ENCODE measurements around the gene ABAT.
"Not testable (repeated sequence)": the region's sequence is repeated elsewhere in the genome, so short reads cannot be mapped to it uniquely, and the experiment has no call there.

Gene ABAT

GRCh38 chr16:8718851-8719680 is 44.6 kb downstream of the ABAT start:
- DNase-seq = no peak

GRCh38 chr16:8720080-8720966 is 45.9 kb downstream of the ABAT start:
- no peak for DNase-seq

GRCh38 chr16:8720967-8721308 is 46.5 kb downstream of the ABAT start:
- no peak for DNase-seq

GRCh38 chr16:8721336-8722024 is 47.1 kb downstream of the ABAT start:
- DNase-seq = no peak

GRCh38 chr16:8722025-8722348 is 47.6 kb downstream of the ABAT start:
- no peak for DNase-seq

DNA sequence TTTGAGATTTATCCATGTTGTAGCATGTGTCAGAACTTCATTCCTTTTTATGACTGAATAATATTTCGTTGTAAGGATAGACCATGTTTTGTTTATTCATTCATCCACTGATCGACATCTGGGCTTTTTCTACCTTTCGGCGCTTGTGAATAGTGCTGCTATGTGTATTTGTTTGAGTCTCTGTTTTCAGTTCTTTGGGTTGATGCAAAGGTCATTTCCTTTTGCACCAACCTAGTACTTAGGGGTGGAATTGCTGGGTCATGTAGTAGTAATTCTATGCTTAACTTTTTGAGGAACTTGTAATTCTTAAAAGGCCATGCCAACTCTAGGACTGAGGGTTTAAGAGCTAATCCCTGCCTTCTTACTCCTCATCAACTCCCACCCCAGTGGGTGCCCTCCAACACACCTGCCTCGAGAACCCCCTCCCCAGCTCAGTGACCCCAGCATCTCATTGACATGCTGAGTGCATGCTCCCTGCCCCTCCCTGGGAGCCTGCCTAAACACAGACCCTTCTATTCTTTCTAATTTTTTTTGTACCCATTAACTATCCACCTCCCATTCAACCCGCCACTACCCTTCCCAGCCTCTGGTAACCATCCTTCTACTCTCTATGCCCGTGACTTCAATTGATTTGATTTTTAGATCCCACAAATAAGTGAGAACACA is 51.2 kb downstream of the ABAT start:
- no peak for DNase-seq

DNA sequence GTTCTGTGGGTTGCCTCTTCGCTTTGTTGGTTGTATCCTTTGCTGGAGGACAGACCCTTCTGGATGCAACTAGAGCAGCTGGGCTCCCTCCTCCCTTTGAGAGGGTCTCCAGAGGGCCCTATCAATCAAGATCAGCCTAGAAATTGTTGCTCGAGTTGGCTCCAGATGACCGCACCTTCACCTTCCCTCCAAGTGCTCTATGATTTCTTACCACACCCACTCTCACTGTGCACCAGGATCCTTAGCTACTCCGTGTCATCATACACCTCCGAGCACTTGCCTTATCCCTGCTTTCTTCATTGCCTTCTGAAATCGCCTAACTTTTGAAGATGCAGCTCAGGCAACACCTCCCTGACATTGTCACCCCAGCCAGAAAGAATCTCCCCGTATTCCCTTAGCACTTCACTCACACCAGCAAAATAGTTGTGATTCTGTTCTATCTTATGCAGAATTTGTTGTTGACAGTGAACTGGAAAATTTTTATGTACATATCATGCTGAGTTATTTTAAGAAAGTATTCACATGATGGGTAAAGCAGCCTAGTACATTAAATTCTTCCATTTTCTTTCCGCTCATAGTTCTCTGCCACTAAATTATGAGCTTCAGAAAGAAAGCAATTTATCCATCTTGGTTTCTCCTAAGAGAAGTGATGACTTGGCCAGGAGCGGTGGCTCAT is 52.9 kb downstream of the ABAT start:
- DNase-seq = no peak

- no peak for DNase-seq
Measured at GRCh38 chr16:8727857-8728618, 53.6 kb downstream of the ABAT start.

- DNase-seq = no peak
Measured at GRCh38 chr16:8729779-8730334, 55.4 kb downstream of the ABAT start.

DNA sequence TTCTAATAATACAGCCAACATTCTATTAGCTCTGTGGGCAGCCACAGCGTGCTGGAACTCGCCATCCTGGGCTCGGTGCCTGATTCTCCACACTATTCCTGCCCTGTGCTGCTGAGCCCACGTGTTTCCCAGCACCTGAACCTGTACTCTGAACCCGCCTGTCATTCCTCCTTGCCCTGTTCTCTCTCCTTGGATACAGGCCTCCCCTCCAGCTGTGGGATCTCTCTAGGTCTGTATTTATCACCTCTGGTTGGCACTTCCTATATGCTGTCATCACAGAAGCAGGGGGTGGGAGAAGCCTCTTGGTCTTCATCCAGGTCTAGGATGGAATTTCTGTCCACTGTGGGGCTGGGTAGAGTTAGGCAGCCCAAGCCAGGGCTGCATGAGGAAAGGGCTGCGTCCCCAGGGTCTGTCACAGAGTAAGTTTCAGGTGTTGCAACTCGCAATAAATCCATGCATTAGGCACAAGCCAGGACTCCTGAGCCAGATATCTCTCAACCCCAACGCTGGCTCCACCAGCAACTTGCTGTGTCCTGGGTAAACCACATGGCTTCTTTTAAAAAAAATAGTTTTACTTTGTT is 56.0 kb downstream of the ABAT start:
- DNase-seq = no peak

- DNase-seq = no peak
Measured at GRCh38 chr16:8733849-8734540, 59.6 kb downstream of the ABAT start.

DNA sequence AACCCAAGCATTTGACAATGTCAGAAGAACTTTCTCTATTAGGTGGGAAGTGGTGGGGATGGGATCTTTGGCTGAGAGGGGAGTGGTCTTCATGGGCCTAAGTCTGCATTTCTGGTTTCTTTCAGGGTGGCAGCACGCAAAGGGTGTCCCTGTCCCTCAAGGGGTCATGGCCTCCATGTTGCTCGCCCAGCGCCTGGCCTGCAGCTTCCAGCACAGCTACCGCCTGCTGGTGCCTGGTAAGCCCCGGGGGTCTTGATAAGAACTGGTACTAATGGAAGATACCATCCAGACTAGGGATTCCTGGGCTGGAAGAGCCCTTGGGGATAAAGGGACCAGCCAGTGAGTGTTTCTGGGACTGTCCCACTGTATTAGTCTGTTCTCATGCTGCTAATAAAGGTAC is 61.2 kb downstream of the ABAT start:
- DNase-seq = no peak

GRCh38 chr16:8736123-8736668 is 61.8 kb downstream of the ABAT start:
- DNase-seq = no peak

GRCh38 chr16:8739151-8739550 is 64.7 kb downstream of the ABAT start:
- DNase-seq = no peak

DNA sequence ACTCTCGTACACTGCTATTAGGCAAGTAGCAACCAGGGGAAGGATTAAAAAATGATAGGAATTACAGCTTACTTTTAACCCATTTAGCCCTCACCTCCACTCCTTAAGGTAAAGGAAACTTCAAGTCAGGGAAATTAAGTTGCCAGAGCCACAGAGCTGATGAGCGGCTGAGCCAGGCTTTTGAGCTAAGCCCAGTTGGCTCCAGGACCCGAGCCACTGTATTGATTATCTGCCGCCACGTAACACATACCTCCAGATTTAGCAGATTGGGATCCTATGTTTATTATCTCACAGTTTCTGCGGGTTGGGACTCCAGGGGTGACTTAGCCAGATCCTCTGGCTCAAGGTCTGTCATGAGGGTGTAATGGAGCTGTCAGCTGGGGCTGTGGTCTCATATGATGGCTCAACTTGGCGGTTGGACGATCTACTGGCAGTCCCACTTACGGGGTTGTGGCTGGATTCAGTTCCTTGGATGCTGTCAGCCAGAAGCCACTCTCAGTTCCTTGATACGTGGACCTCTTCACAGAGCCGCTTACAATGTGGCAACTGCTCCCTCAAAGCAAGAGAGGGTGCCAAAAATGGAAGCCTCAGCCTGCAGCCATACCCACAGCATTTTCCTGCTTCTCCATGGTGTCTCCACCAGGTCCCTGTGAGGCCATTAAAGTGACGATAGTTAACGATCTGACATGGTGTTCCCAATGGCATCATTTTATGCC is 65.7 kb downstream of the ABAT start:
- DNase-seq = no peak

- no peak for DNase-seq
Measured at GRCh38 chr16:8740775-8741355, 66.4 kb downstream of the ABAT start.

GRCh38 chr16:8741636-8742035 is 67.2 kb downstream of the ABAT start:
- DNase-seq = no peak

DNA sequence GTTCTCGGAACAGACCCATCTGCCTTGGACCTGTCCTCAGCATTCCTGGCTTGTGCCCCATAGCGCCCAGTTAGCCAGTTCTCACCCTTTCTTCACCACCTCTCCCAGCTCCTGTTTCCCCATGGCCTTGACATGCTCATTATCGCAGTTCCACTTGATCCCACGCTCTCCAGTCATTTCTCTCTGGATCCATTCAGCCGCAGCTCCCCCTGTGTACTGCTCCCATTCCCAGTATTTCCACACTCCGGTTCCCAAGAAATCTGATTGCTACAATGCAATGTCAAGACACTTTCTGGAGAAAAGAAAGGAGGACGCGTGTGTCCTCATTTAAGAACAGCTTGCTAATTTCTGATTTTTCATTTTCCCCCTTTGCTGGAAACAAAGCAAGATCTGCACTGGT is 67.7 kb downstream of the ABAT start:
- no peak for DNase-seq

GRCh38 chr16:8748944-8749343 is 74.5 kb downstream of the ABAT start:
- not testable (repeated sequence) for DNase-seq
